Glutamatergic neuron (in vitro differentiated cells): ENCODE data around the gene RIN2. TPM values are rescaled to one million over a fixed set of nuclear protein-coding genes. Genes with fewer than 3 reads are reported as not detected.

Source experiments
- DNase-seq: peaks from one replicate; pipeline ENCODE4 v3.0.0; 2022
- H3K27ac Mint-ChIP-seq: one replicate; pipeline ENCODE4 v1.8.0; 2020; ENCODE audit warnings: mild to moderate bottlenecking, mixed read lengths, inconsistent platforms; ENCODE audit not compliant: unreplicated experiment
- H3K27me3 Mint-ChIP-seq: one replicate; pipeline ENCODE4 v1.8.0; 2020; ENCODE audit warnings: mild to moderate bottlenecking, moderate library complexity, mixed read lengths, inconsistent platforms; ENCODE audit not compliant: unreplicated experiment
- H3K36me3 Mint-ChIP-seq: one replicate; pipeline ENCODE4 v1.8.0; 2020; ENCODE audit warnings: mild to moderate bottlenecking, mixed read lengths, inconsistent platforms; ENCODE audit not compliant: unreplicated experiment
- H3K4me1 Mint-ChIP-seq: one replicate; pipeline ENCODE4 v1.8.0; 2020; ENCODE audit warnings: mild to moderate bottlenecking, low read depth, mixed read lengths, inconsistent platforms; ENCODE audit not compliant: unreplicated experiment
- H3K4me3 Mint-ChIP-seq: one replicate; pipeline ENCODE4 v1.8.0; 2020; ENCODE audit warnings: mild to moderate bottlenecking, mixed read lengths, inconsistent platforms; ENCODE audit not compliant: unreplicated experiment
- H3K9me3 Mint-ChIP-seq: one replicate; pipeline ENCODE4 v1.8.0; 2020; ENCODE audit warnings: mild to moderate bottlenecking, moderate library complexity, mixed read lengths, inconsistent platforms; ENCODE audit not compliant: unreplicated experiment
- CTCF ChIP-seq: fragments of 200-600 bp; sonication (generic); IDR thresholded peaks from one replicate; pipeline ENCODE4 v1.5.0; 2021; ENCODE audit not compliant: partially characterized antibody, unreplicated experiment
- total RNA-seq: library from RNA; stranded (reverse); fragmentation: NEBNext Ultra II Directional; extraction: Animal tissue kit (Norgen Biotek cat#: 25700); gene quantifications from one replicate; pipeline ENCODE4 v1.2.1, GENCODE V29; 2021; ENCODE audit not compliant: unreplicated experiment

The RIN2 gene
- total RNA-seq, 1 donor from 2014 or later = 108 TPM

- Mint-ChIP-seq H3K27ac (no peak overlapping the region), H3K4me3 (no peak overlapping the region), H3K9me3 (peaks cover 6% of the 10 kb centered on the region), H3K4me1 (peaks cover 56% of the 10 kb centered on the region), H3K36me3 (no peaks in the 10 kb centered on the region), H3K27me3 (peaks cover 3% of the 10 kb centered on the region)
- TF ChIP-seq CTCF = no peak
- DNase-seq = no peak
These were observed 24.6 kb downstream of the RIN2 start for GRCh38 chr20:19782669-19783068.

- Mint-ChIP-seq H3K4me3 (no peak overlapping the region), H3K27me3 (peaks cover 3% of the 10 kb centered on the region)
These were observed 25.9 kb downstream of the RIN2 start for GRCh38 chr20:19783966-19784401.

GRCh38 chr20:19784511-19785172 is 26.6 kb downstream of the RIN2 start:
- DNase-seq = peak; percentile 56
- Mint-ChIP-seq H3K27ac (peak overlapping the region; percentile 94), H3K27me3 (peaks cover 3% of the 10 kb centered on the region), H3K9me3 (peaks cover 7% of the 10 kb centered on the region), H3K4me1 (peaks cover 46% of the 10 kb centered on the region), H3K36me3 (peaks cover 2% of the 10 kb centered on the region), H3K4me3 (peak overlapping the region; percentile 25)
- TF ChIP-seq CTCF = peak; percentile 88

More at GRCh38 chr20:19783966-19784401, 25.9 kb downstream of the RIN2 start:
- Mint-ChIP-seq H3K9me3 (peaks cover 6% of the 10 kb centered on the region), H3K27ac (peak overlapping the region; percentile 94), H3K4me1 (peaks cover 47% of the 10 kb centered on the region), H3K36me3 (no peaks in the 10 kb centered on the region)
- no peak for TF ChIP-seq CTCF
- no peak for DNase-seq

- Mint-ChIP-seq H3K9me3 (peaks cover 9% of the 10 kb centered on the region), H3K4me1 (peaks cover 43% of the 10 kb centered on the region), H3K4me3 (peak overlapping the region; percentile 77), H3K27me3 (peaks cover 3% of the 10 kb centered on the region), H3K36me3 (peaks cover 6% of the 10 kb centered on the region), H3K27ac (peak overlapping the region; percentile 99)
- no peak for DNase-seq
- TF ChIP-seq CTCF = peak; percentile 38
These were observed 27.3 kb downstream of the RIN2 start for GRCh38 chr20:19785173-19785982.

GRCh38 chr20:19785983-19786285 is 27.9 kb downstream of the RIN2 start:
- Mint-ChIP-seq H3K4me3 (peak overlapping the region; percentile 77), H3K9me3 (peaks cover 9% of the 10 kb centered on the region), H3K27me3 (peaks cover 3% of the 10 kb centered on the region), H3K4me1 (peaks cover 42% of the 10 kb centered on the region), H3K27ac (peak overlapping the region; percentile 99), H3K36me3 (peaks cover 6% of the 10 kb centered on the region)
- TF ChIP-seq CTCF = no peak
- DNase-seq = no peak
